K562 (cell line): Measurements from ENCODE around the gene PSG3. TPM values are rescaled to one million over a fixed set of nuclear protein-coding genes. Genes with fewer than 3 reads are reported as not detected.

Experiments used
- ATAC-seq: fragments of 200-7000 bp; cut with Tn5 transposase; 3 replicates; pipeline ENCODE4 v1.9.1; 2020; ENCODE audit warnings: moderate library complexity
- BruUV-seq: library from RNA; stranded (reverse); fragments of 400-500 nt; replicated peaks from 2 replicates; lab custom pipeline; 2021; lab: Mats Ljungman, UMichigan
- CTCF ChIA-PET: fragments of 300-600 bp; formaldehyde crosslinking; extraction: SDS; loops from one replicate; lab custom pipeline; 2021; ENCODE audit warnings: low intra/inter-chr PET ratio; lab: Yijun Ruan, JAX
- POLR2A ChIA-PET: fragments of 300-600, 350-650 bp; sonication (Branson Sonifier 250); formaldehyde crosslinking; extraction: SDS; loops from one replicate; lab custom pipeline; 2021; ENCODE audit warnings: antibody characterized with exemption, inconsistent platforms; lab: Yijun Ruan, JAX
- DNase-seq, 4 experiments: peaks; one replicate each; pipeline versions ENCODE4 v3.0.0 to v3.0.0-alpha.2; 2011 to 2018; ENCODE audit warnings: low spot score in 3 of 4, mixed read lengths in 3 of 4; ENCODE audit errors: extremely low read depth in 1 of 4
- FAIRE-seq: peaks from 2 replicates; lab custom pipeline; 2011; peaks lifted over from hg19 to GRCh38; lab: Jason Lieb, UNC
- H2AFZ ChIP-seq: 2 replicates; pipeline ENCODE4 v1.6.0; 2011; ENCODE audit warnings: low read depth, low read length, control low read depth, inconsistent platforms
- H3K27ac ChIP-seq: fragments of 200-600 bp; 3 replicates; pipeline ENCODE4 v1.8.0; 2011; ENCODE audit warnings: low read depth, mild to moderate bottlenecking, control low read depth, inconsistent platforms, low read length, moderate library complexity, mixed read lengths; ENCODE audit errors: extremely low read depth
- H3K27me3 ChIP-seq, 2 experiments: fragments of 300-600 bp in 1 of 2; 2 replicates in 1 of 2; 3 replicates in 1 of 2; pipeline versions ENCODE4 v1.6.0 to v1.8.0; 2011; ENCODE audit warnings: inconsistent platforms in 2 of 2, low read length in 2 of 2, mild to moderate bottlenecking in 1 of 2, mixed read lengths in 1 of 2, moderate library complexity in 1 of 2; ENCODE audit not compliant: control insufficient read depth in 2 of 2, insufficient read depth in 2 of 2
- H3K36me3 ChIP-seq: fragments of 300-600 bp; 3 replicates; pipeline ENCODE4 v1.8.0; 2011; ENCODE audit warnings: mild to moderate bottlenecking, low read length, inconsistent platforms; ENCODE audit not compliant: control insufficient read depth, insufficient read depth
- H3K4me1 ChIP-seq, 2 experiments: fragments of 200-600 bp in 1 of 2; replicated peaks in 1 of 2; 2 replicates in 1 of 2; 3 replicates in 1 of 2; pipeline versions ENCODE4 v1.5.1 to v1.8.0; 2011; ENCODE audit warnings: inconsistent platforms in 2 of 2, low read length in 2 of 2, mild to moderate bottlenecking in 1 of 2, mixed read lengths in 1 of 2, moderate library complexity in 1 of 2; ENCODE audit not compliant: control insufficient read depth in 2 of 2, insufficient read depth in 2 of 2
- H3K4me2 ChIP-seq: 2 replicates; pipeline ENCODE4 v1.6.1; 2011; ENCODE audit warnings: low read length, control low read depth, inconsistent platforms, mixed read lengths; ENCODE audit not compliant: insufficient read depth
- H3K4me3 ChIP-seq: fragments of 200-600 bp; sonication (generic), shearing (Covaris generic); 2 replicates; pipeline ENCODE4 v1.5.1; 2016; ENCODE audit warnings: control low read depth, inconsistent platforms
- H3K79me2 ChIP-seq: fragments of 200-600 bp; 3 replicates; pipeline ENCODE4 v1.8.0; 2011; ENCODE audit warnings: low read length, inconsistent platforms; ENCODE audit not compliant: control insufficient read depth, insufficient read depth
- H3K9ac ChIP-seq, 2 experiments: 2 replicates each; pipeline versions ENCODE4 v1.6.0 to v1.6.1; 2011; ENCODE audit warnings: low read depth in 2 of 2, low read length in 2 of 2, control low read depth in 1 of 2, inconsistent platforms in 1 of 2, mild to moderate bottlenecking in 1 of 2, mixed read lengths in 1 of 2; ENCODE audit not compliant: insufficient read depth in 1 of 2
- H3K9me1 ChIP-seq: one replicate; pipeline ENCODE4 v1.6.0; 2011; ENCODE audit warnings: inconsistent platforms, mild to moderate bottlenecking, low read length, moderate library complexity; ENCODE audit not compliant: control insufficient read depth, insufficient read depth
- H3K9me3 ChIP-seq: replicated peaks from 2 replicates; pipeline ENCODE4 v1.5.1; 2011; ENCODE audit warnings: low read depth, low read length, inconsistent platforms; ENCODE audit not compliant: control insufficient read depth, insufficient read depth
- H4K20me1 ChIP-seq: replicated peaks from 2 replicates; pipeline ENCODE4 v1.6.1; 2011; ENCODE audit warnings: low read length, inconsistent platforms, mixed read lengths; ENCODE audit not compliant: control insufficient read depth, insufficient read depth
- FOXA3 ChIP-seq, 2 experiments: fragments of 450-650 bp in 1 of 2; sonication (generic) in 1 of 2; formaldehyde crosslinking; IDR thresholded peaks in 1 of 2; conservative IDR thresholded peaks in 1 of 2; 2 replicates each; pipeline versions ENCODE4 v1.4.0 to v1.8.0; 2020 to 2022; ENCODE audit warnings: mild to moderate bottlenecking in 2 of 2, missing genetic modification reagents in 1 of 2
- POLR2H ChIP-seq: IDR thresholded peaks from 2 replicates; pipeline ENCODE4 v1.6.1; 2016; ENCODE audit warnings: missing genetic modification characterization, low read depth, mild to moderate bottlenecking, control low read depth, missing compliant biosample characterization, moderate library complexity
- ZC3H11A ChIP-seq: IDR thresholded peaks from 2 replicates; pipeline ENCODE4 v1.6.1; 2012; ENCODE audit warnings: low read depth, low read length, improper control_type of control experiment
- ZNF3 ChIP-seq: fragments of 250-450 bp; sonication (Bioruptor Pico); IDR thresholded peaks from 2 replicates; pipeline ENCODE4 v1.5.0; 2021; ENCODE audit warnings: mild to moderate bottlenecking, moderate library complexity
- WGBS: fragments of 100-300 bp; shearing (Covaris generic); methylation state at CpG from one replicate; pipeline ENCODE4 v1.1.6; 2016; ENCODE audit warnings: low coverage, mixed read lengths; ENCODE audit not compliant: insufficient coverage; ENCODE audit errors: missing lambda C conversion rate; 5-methylcytosine and 5-hydroxymethylcytosine counted together
- in situ Hi-C: fragments of 300-500 bp; cut with MboI; formaldehyde crosslinking; loops from 4 replicates; pipeline ENCODE4 v1.15.0; 2018; ENCODE audit warnings: inconsistent platforms, mixed read lengths
- intact Hi-C: fragments of 100-400 bp; cut with micrococcal nuclease; formaldehyde crosslinking; loops from 2 replicates; pipeline ENCODE4 v1.14.2; 2022
- polyA plus RNA-seq, 8 experiments: library from polyadenylated mRNA; depleted of rRNA in 4 of 8; stranded (reverse) in 5 of 8; unstranded in 3 of 8; fragments of >200 nt; fragmentation: Nextera tagmentation in 2 of 8; fragmentation: Illumina TruSeq in 1 of 8; extraction: Ambion mirVana in 2 of 8; extraction: Trizol in 1 of 8; gene quantifications; 2 replicates each; pipeline versions ENCODE4 v1.2.1 to v1.2.3, GENCODE V29; 2011 to 2014; ENCODE audit warnings: inconsistent platforms in 1 of 8, missing spikeins in 1 of 8
- total RNA-seq, 7 experiments: library from RNA; depleted of rRNA in 6 of 7; stranded (reverse); fragments of >200 nt in 6 of 7; fragmentation: Illumina TruSeq in 2 of 7; extraction: Trizol in 2 of 7; gene quantifications; 2 replicates each; pipeline versions ENCODE4 v1.2.1 to v1.2.3, GENCODE V29; 2011 to 2021; ENCODE audit warnings: low replicate concordance in 1 of 7
- TF ChIP-seq, protein P1 (sequence below), 3 experiments: IDR thresholded peaks in 2 of 3; conservative IDR thresholded peaks in 1 of 3; 2 replicates each; pipeline ENCODE4 v1.5.1; 2011 to 2012; ENCODE audit warnings: low read length in 3 of 3, mild to moderate bottlenecking in 3 of 3, control low read depth in 2 of 3, improper control_type of control experiment in 1 of 3, inconsistent platforms in 1 of 3, low read depth in 1 of 3, mixed read lengths in 1 of 3, moderate library complexity in 1 of 3; ENCODE audit not compliant: insufficient read depth in 2 of 3

Gene PSG3
- total and polyA plus RNA-seq, 9 of the 15 experiments (the other 6 are each of a cell fraction or from before 2014, with no cell fraction given) = not detected

DNA sequence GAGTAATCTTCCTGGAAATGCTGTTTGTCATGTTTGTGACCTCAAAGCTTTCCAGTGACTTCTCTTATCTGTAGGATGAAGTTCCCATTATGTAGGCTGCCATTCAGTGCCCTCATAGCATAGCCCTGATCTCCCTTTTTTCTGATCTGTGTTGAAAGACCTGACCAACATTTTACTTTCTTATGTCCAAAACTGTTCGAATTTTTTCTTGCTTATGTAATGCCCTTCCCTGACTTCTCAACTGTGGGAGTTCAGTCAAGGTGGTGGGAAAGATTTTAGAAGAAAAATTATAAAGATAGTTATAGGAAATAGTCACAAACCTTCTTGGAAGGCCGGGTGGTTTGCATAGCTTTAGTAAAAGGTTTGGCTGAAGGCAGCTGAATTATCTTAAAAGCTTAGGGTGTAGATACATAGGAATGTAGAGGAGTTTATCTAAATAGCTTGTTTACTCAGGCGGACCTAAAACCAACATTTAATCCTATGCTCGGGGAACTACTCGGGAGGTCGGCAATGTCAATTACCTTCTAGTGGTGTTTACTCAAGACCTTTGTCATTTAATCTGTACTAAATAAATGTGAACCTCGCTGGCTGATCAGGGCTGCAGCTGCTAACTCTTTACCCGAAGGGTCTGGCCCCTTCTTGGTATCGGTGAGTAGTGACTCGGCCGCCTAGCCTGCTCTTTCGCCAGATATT is 44.3 kb downstream of the PSG3 start:
- WGBS = under 1% methylated on average over 12 of the region's 12 CpGs
- ATAC-seq (no peak), DNase-seq (no peak), FAIRE-seq (no peak)
- TF ChIP-seq FOXA3 (CRISPR knock-in tag; conservative IDR thresholded peaks at IDR 0.05 in 1 of 2, IDR thresholded peaks at IDR 0.05 in 1 of 2) = peak in 1 of 2 experiments; percentile 59; a peak in 1 of 4 replicates
- no peak for TF ChIP-seq POLR2H (tag)
- TF ChIP-seq ZNF3 (CRISPR knock-in tag) = no peak
- Histone ChIP-seq H3K27ac (no peak overlapping the region), H3K27me3 (peaks cover 3 to 6% of the 10 kb centered on the region in 2 experiments), H3K9me1 (no peaks in the 10 kb centered on the region), H3K4me3 (no peak overlapping the region), H2AFZ (no peak overlapping the region), H3K36me3 (no peaks in the 10 kb centered on the region), H3K9me3 (no peaks in the 10 kb centered on the region), H3K9ac (no peak overlapping the region), H3K4me1 (no peaks in the 10 kb centered on the region), H4K20me1 (no peaks in the 10 kb centered on the region; the same call in 1 of the 2 replicates), H3K79me2 (no peaks in the 10 kb centered on the region), H3K4me2 (no peak overlapping the region)
- intact Hi-C loops = no loop called here
- CTCF ChIA-PET = no interaction called here
- in situ Hi-C loops = no loop called here
- BruUV-seq = no TSS peak
- POLR2A ChIA-PET = no interaction called here

DNA sequence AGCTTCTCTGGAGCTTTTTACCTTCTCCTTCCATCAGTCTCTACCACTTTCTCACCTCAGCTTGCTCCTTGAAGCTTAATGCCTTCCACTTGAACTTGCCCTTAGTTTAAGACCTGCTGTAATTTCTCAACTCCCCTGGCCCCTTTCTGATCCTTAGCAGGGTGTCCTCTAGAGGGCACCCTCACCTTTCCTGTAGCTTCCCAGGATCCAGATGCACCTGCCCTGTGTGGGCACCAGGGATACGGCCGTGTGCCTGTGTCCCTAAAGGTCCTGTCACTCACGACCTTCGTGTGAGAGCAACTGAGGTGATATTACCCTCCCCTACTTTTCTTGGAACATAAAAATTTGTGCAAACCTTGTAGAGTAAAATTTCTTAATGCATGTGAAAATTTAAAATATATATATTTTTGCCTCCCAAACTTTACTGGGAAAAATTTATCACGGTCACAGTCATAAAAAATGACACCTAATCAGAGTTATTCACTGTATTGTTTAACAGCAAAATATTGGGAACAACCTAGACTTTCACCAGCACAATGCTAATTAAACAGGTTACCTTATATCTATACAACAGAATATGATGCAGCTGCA is 46.4 kb downstream of the PSG3 start:
- H3K9ac ChIP-seq = no peak overlapping the region
- H3K27me3 ChIP-seq = peaks cover 2 to 6% of the 10 kb centered on the region in 2 experiments; a peak in 4 of 5 replicates
- in situ Hi-C loops = no loop called here
- H3K9me3 ChIP-seq = no peaks in the 10 kb centered on the region
- H4K20me1 ChIP-seq = no peaks in the 10 kb centered on the region
- H3K4me2 ChIP-seq = no peak overlapping the region
- H2AFZ ChIP-seq = no peak overlapping the region
- WGBS = 2% methylated on average over 5 of the region's 5 CpGs
- no peaks in the 10 kb centered on the region for H3K79me2 ChIP-seq
- CTCF ChIA-PET = no interaction called here
- intact Hi-C loops = no loop called here
- DNase-seq (peak; percentile 19 to 44 (median 34)), FAIRE-seq (peak; percentile 32), ATAC-seq (peak; percentile 80)
- POLR2A ChIA-PET = interaction anchor here (0.8 kb wide), 1 partner anchor 11 kb away, joined by 3 read pairs; no protein-coding TSS in a partner anchor
- H3K4me3 ChIP-seq = no peak overlapping the region
- no peaks in the 10 kb centered on the region for H3K9me1 ChIP-seq
- BruUV-seq = no TSS peak
- H3K36me3 ChIP-seq = no peaks in the 10 kb centered on the region
- no peaks in the 10 kb centered on the region for H3K4me1 ChIP-seq
- no peak overlapping the region for H3K27ac ChIP-seq
- no peak for TF ChIP-seq POLR2H (tag)
- TF ChIP-seq, protein P1, sequence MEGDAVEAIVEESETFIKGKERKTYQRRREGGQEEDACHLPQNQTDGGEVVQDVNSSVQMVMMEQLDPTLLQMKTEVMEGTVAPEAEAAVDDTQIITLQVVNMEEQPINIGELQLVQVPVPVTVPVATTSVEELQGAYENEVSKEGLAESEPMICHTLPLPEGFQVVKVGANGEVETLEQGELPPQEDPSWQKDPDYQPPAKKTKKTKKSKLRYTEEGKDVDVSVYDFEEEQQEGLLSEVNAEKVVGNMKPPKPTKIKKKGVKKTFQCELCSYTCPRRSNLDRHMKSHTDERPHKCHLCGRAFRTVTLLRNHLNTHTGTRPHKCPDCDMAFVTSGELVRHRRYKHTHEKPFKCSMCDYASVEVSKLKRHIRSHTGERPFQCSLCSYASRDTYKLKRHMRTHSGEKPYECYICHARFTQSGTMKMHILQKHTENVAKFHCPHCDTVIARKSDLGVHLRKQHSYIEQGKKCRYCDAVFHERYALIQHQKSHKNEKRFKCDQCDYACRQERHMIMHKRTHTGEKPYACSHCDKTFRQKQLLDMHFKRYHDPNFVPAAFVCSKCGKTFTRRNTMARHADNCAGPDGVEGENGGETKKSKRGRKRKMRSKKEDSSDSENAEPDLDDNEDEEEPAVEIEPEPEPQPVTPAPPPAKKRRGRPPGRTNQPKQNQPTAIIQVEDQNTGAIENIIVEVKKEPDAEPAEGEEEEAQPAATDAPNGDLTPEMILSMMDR (IDR thresholded peaks at IDR 0.05 in 2 of 3, conservative IDR thresholded peaks at IDR 0.05 in 1 of 3; ENCODE audit: insufficient read depth in 2 of 3, low read depth in 1 of 3, low read length in 3 of 3) = peak; percentile 56 to 72 (median 62)
- TF ChIP-seq ZC3H11A = no peak
